Endothelial cell of umbilical vein (primary cell): Measurements from ENCODE around the gene EXOC1. TPM values are rescaled to one million over a fixed set of nuclear protein-coding genes. Genes with fewer than 3 reads are reported as not detected.
"Not testable (repeated sequence)": the region's sequence is repeated elsewhere in the genome, so short reads cannot be mapped to it uniquely, and the experiment has no call there.

Experiments
- BruUV-seq: library from RNA; stranded (reverse); fragments of 400-500 nt; replicated peaks from 2 replicates; lab custom pipeline; 2021; lab: Mats Ljungman, UMichigan
- CTCF ChIA-PET: fragments of 300-600, 350-600 bp; sonication (Branson Sonifier 250); formaldehyde crosslinking; loops from one replicate; lab custom pipeline; 2021; ENCODE audit warnings: antibody characterized with exemption, inconsistent platforms; lab: Charles Lee
- POLR2A ChIA-PET: fragments of 300-600, 350-600 bp; sonication (Branson Sonifier 250); formaldehyde crosslinking; loops from one replicate; lab custom pipeline; 2021; ENCODE audit warnings: antibody characterized with exemption, inconsistent platforms; lab: Charles Lee
- DNase-seq: peaks from one replicate; pipeline ENCODE4 v3.0.0-alpha.2; 2011; ENCODE audit warnings: low read depth, low spot score
- FAIRE-seq: peaks from 2 replicates; lab custom pipeline; 2011; peaks lifted over from hg19 to GRCh38; lab: Jason Lieb, UNC
- H2AFZ ChIP-seq: 2 replicates; pipeline ENCODE4 v1.6.0; 2012; ENCODE audit warnings: low read depth, low read length, control low read depth, inconsistent platforms
- H3K27ac ChIP-seq: 2 replicates; pipeline ENCODE4 v1.5.1; 2011; ENCODE audit warnings: low read depth, mild to moderate bottlenecking, control low read depth, low read length, moderate library complexity; ENCODE audit not compliant: insufficient read depth
- H3K27me3 ChIP-seq, 2 experiments: 2 replicates each; pipeline versions ENCODE4 v1.6.0 to v1.6.1; 2011; ENCODE audit warnings: low read length in 2 of 2, mixed read lengths in 1 of 2; ENCODE audit not compliant: control insufficient read depth in 2 of 2, insufficient read depth in 2 of 2
- H3K36me3 ChIP-seq, 2 experiments: 2 replicates in 1 of 2; 3 replicates in 1 of 2; pipeline ENCODE4 v1.5.1; 2011; ENCODE audit warnings: low read length in 2 of 2, mild to moderate bottlenecking in 1 of 2, moderate library complexity in 1 of 2; ENCODE audit not compliant: control insufficient read depth in 2 of 2, insufficient read depth in 2 of 2; ENCODE audit errors: extremely low read depth in 1 of 2
- H3K4me1 ChIP-seq: 3 replicates; pipeline ENCODE4 v1.5.1; 2011; ENCODE audit warnings: mild to moderate bottlenecking, low read length; ENCODE audit not compliant: control insufficient read depth, insufficient read depth; ENCODE audit errors: extremely low read depth
- H3K4me2 ChIP-seq: 2 replicates; pipeline ENCODE4 v1.6.1; 2011; ENCODE audit warnings: low read length, control low read depth, mixed read lengths; ENCODE audit not compliant: insufficient read depth
- H3K4me3 ChIP-seq, 3 experiments: fragments of 200-600 bp in 1 of 3; sonication (generic), shearing (Covaris generic) in 1 of 3; replicated peaks in 1 of 3; 2 replicates each; pipeline ENCODE4 v1.5.1; 2011 to 2016; ENCODE audit warnings: control low read depth in 3 of 3, low read length in 3 of 3, mild to moderate bottlenecking in 2 of 3, inconsistent platforms in 1 of 3, low read depth in 1 of 3, moderate library complexity in 1 of 3; ENCODE audit not compliant: insufficient read depth in 1 of 3
- H3K79me2 ChIP-seq: 2 replicates; pipeline ENCODE4 v1.6.0; 2012; ENCODE audit warnings: low read length, inconsistent platforms; ENCODE audit not compliant: control insufficient read depth, insufficient read depth
- H3K9ac ChIP-seq: replicated peaks from 2 replicates; pipeline ENCODE3; 2011; ENCODE audit warnings: low read length, control low read depth; ENCODE audit not compliant: insufficient read depth; ENCODE audit errors: extremely low read depth
- H3K9me1 ChIP-seq: replicated peaks from 3 replicates; pipeline ENCODE4 v1.6.0; 2011; ENCODE audit warnings: mild to moderate bottlenecking, low read length; ENCODE audit not compliant: control insufficient read depth, insufficient read depth; ENCODE audit errors: extremely low read depth
- H3K9me3 ChIP-seq: replicated peaks from 2 replicates; pipeline ENCODE4 v1.5.1; 2012; ENCODE audit warnings: low read length, inconsistent platforms; ENCODE audit not compliant: control insufficient read depth, insufficient read depth
- H4K20me1 ChIP-seq: replicated peaks from 2 replicates; pipeline ENCODE3; 2011; ENCODE audit warnings: mild to moderate bottlenecking, low read length; ENCODE audit not compliant: control insufficient read depth, insufficient read depth; ENCODE audit errors: extremely low read depth
- CTCF ChIP-seq, 2 donors: IDR thresholded peaks; 1 replicate in 1 of 2; 2 replicates in 1 of 2; pipeline ENCODE4 v1.5.1; 2011; ENCODE audit warnings: low read length in 2 of 2, mild to moderate bottlenecking in 2 of 2, moderate library complexity in 2 of 2, control low read depth in 1 of 2, inconsistent platforms in 1 of 2, low read depth in 1 of 2; ENCODE audit not compliant: insufficient read depth in 1 of 2; ENCODE audit errors: extremely low read depth in 1 of 2
- EZH2 ChIP-seq: IDR thresholded peaks from 2 replicates; pipeline ENCODE4 v1.6.1; 2012; ENCODE audit warnings: borderline replicate concordance, low read depth, mild to moderate bottlenecking, moderate library complexity, low read length, inconsistent platforms; ENCODE audit not compliant: severe bottlenecking
- FOS ChIP-seq: IDR thresholded peaks from 2 replicates; pipeline ENCODE4 v1.6.1; 2011; ENCODE audit warnings: mild to moderate bottlenecking, low read length, moderate library complexity, borderline replicate concordance; ENCODE audit not compliant: insufficient read depth
- GATA2 ChIP-seq: IDR thresholded peaks from 2 replicates; pipeline ENCODE4 v1.7.0; 2011; ENCODE audit warnings: low read depth, mild to moderate bottlenecking, moderate library complexity, mixed read lengths, low read length; ENCODE audit not compliant: insufficient read length, insufficient read depth
- JUN ChIP-seq: IDR thresholded peaks from 2 replicates; pipeline ENCODE4 v1.6.1; 2011; ENCODE audit warnings: borderline replicate concordance, low read depth; ENCODE audit not compliant: insufficient read length, insufficient read depth
- MAX ChIP-seq: IDR thresholded peaks from 2 replicates; pipeline ENCODE4 v1.6.1; 2011; ENCODE audit not compliant: insufficient read depth, insufficient read length
- MYC ChIP-seq: IDR thresholded peaks from one replicate; pipeline ENCODE4 v1.6.1; 2011; ENCODE audit warnings: mild to moderate bottlenecking, low read depth, low read length
- POLR2A ChIP-seq: IDR thresholded peaks from 2 replicates; pipeline ENCODE4 v1.6.1; 2012; ENCODE audit warnings: low read depth, mild to moderate bottlenecking, control low read depth, low read length
- POLR2AphosphoS5 ChIP-seq: IDR thresholded peaks from 2 replicates; pipeline ENCODE4 v1.6.1; 2012; ENCODE audit warnings: low read depth, mild to moderate bottlenecking, control low read depth, low read length, moderate library complexity; ENCODE audit not compliant: insufficient read depth
- dilution Hi-C: fragments of 300-500 bp; cut with MboI; formaldehyde crosslinking; loops from one replicate; pipeline ENCODE4 v1.15.0; 2019; ENCODE audit warnings: low sequenced_read_pairs; ENCODE audit not compliant: extremely low pct_ligation_motif_present
- intact Hi-C: fragments of 100-400 bp; cut with micrococcal nuclease; formaldehyde crosslinking; loops from one replicate; pipeline ENCODE4 v1.10.0; 2022
- polyA plus RNA-seq, 4 experiments: library from polyadenylated mRNA; depleted of rRNA in 3 of 4; stranded (reverse) in 3 of 4; unstranded in 1 of 4; fragments of >200 nt; gene quantifications; 2 replicates each; pipeline versions ENCODE4 v1.2.1 to v1.2.3, GENCODE V29; 2011 to 2012; ENCODE audit warnings: missing spikeins in 1 of 4
- total RNA-seq: library from RNA; stranded (reverse); gene quantifications from 2 replicates; pipeline ENCODE4 v1.2.3, GENCODE V29; 2021

EXOC1 gene
- total and polyA plus RNA-seq, 2 donors (not counting 3 experiments of a cell fraction or from before 2014, with no cell fraction given): 11.6 to 33.3 TPM

- POLR2A ChIA-PET, intact Hi-C loops, H3K27ac ChIP-seq, H3K27me3 ChIP-seq, BruUV-seq, H3K9me3 ChIP-seq, H2AFZ ChIP-seq, dilution Hi-C loops, H3K4me3 ChIP-seq, CTCF ChIA-PET, DNase-seq, H3K4me1 ChIP-seq, H3K4me2 ChIP-seq, H3K9ac ChIP-seq, H4K20me1 ChIP-seq, FAIRE-seq, H3K79me2 ChIP-seq, H3K9me1 ChIP-seq: not testable (repeated sequence)
- peaks cover 7 to 26% of the 10 kb centered on the region in 2 experiments for H3K36me3 ChIP-seq
Measured at GRCh38 chr4:55935907-55936306, 82.5 kb downstream of the EXOC1 start.

- dilution Hi-C loops (no loop called here), intact Hi-C loops (no loop called here)
- H3K9ac ChIP-seq: no peak overlapping the region
- POLR2A ChIA-PET: no interaction called here
- H3K9me1 ChIP-seq: no peaks in the 10 kb centered on the region
- FAIRE-seq (no peak), DNase-seq (no peak)
- H2AFZ ChIP-seq: no peak overlapping the region
- TF ChIP-seq GATA2 (no peak), MYC (no peak), POLR2A (no peak), FOS (no peak), JUN (no peak), POLR2AphosphoS5 (no peak), EZH2 (no peak), MAX (no peak), CTCF (IDR thresholded peaks at IDR 0.05; ENCODE audit: extremely low read depth in 1 of 2, insufficient read depth in 1 of 2, low read depth in 1 of 2, low read length in 2 of 2) (no peak)
- H3K79me2 ChIP-seq: peaks cover 13% of the 10 kb centered on the region
- H3K27ac ChIP-seq: no peak overlapping the region
- no peaks in the 10 kb centered on the region for H3K9me3 ChIP-seq
- peaks cover 7 to 26% of the 10 kb centered on the region in 2 experiments for H3K36me3 ChIP-seq
- H4K20me1 ChIP-seq: no peaks in the 10 kb centered on the region
- H3K4me2 ChIP-seq: no peak overlapping the region
- CTCF ChIA-PET: interaction anchor here (1.5 kb wide), 1 partner anchor 10 kb away, joined by 4 read pairs; the partner anchor contains the start of gene CEP135
- H3K4me1 ChIP-seq: no peaks in the 10 kb centered on the region
- no peaks in the 10 kb centered on the region for H3K27me3 ChIP-seq
- no peak overlapping the region for H3K4me3 ChIP-seq
- BruUV-seq: no TSS peak
Measured at GRCh38 chr4:55938481-55938880, 85.0 kb downstream of the EXOC1 start.
